Fibroblast of lung (primary cell): ENCODE results near the gene CYP19A1.

Experiments
- CTCF ChIP-seq, 2 donors: IDR thresholded peaks in 1 of 2; conservative IDR thresholded peaks in 1 of 2; 1 replicate in 1 of 2; 2 replicates in 1 of 2; pipeline ENCODE4 v1.5.1; 2011 to 2012; ENCODE audit warnings: low read length in 2 of 2, control low read depth in 1 of 2, inconsistent platforms in 1 of 2, low read depth in 1 of 2, mild to moderate bottlenecking in 1 of 2
- EZH2 ChIP-seq: IDR thresholded peaks from 2 replicates; pipeline ENCODE4 v1.5.1; 2012; ENCODE audit warnings: low read length, control low read depth, mild to moderate bottlenecking; ENCODE audit errors: missing control alignments

GRCh38 chr15:51274956-51275355, 63.4 kb downstream of the CYP19A1 start:
- no peak for TF ChIP-seq CTCF (conservative IDR thresholded peaks at IDR 0.05 in 1 of 2, IDR thresholded peaks at IDR 0.05 in 1 of 2; ENCODE audit: low read depth in 1 of 2, low read length in 2 of 2)
- no peak for TF ChIP-seq EZH2
